Measurements from ENCODE around the gene LHX3. TPM values are rescaled to one million over a fixed set of nuclear protein-coding genes. Genes with fewer than 3 reads are reported as not detected.

LHX3 gene
- total RNA-seq = not detected in 2 replicates

DNA sequence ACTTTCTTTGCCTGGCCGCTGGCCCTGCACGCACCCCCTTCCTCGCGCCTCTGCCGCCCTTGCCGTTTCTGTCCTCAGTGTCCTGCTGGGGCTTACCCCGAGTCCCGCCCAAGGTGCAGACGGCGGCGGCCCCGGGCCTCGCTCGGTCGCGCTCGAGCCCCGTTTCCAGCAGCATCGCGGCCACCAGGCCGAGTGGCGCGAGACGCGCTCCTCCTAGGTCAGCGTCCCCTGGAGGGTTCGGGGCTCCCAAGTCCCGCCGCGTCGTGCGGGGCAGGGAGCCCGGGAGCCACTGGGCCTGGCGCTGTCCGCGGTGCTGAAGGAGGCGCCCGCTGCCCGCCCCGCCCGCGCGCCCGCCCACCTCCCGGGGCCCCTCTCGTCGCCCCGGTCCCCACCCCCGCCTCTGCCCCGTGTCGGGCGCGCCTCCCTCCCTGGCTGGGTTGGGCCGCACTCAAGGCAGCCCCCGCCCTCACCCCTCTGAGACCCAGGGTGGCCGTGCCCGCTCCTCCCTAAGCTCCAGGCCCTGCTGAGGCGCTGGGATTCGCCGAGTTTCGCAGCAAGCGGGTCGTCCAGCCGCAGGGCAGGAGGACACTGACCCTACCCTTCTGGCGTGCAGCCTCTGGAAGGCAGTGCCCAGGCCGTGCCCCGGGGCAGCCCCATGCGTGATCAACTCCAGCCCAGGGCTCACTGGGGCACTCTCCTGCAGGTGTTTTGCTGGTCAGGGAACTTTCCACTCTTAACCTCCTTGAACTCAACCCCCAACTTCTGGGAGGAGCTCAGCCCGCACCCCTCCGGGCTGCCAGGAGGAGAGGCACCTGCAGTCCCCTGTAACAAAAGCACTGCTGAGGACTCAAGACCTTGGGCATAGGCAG lies at the start of gene LHX3:
Gene LHX3 (minus strand): TSS at position 291 of the 869 bp plus-strand sequence. CDS start 116 bp downstream, at position 175.

GRCh38 chr9:136245219-136246150 lies 40.6 kb upstream of the LHX3 start, which contains the start of gene QSOX2:
Gene QSOX2, minus strand, starts transcription at chr9:136245812. Its CDS starts 9 bp downstream, at chr9:136245803.

Other genes with a start within 250 kb of the LHX3 start
- 36.9 and 44.5 TPM in 2 replicates for gene UBAC1, start 243.8 kb downstream of the LHX3 start, total RNA-seq
- gene NACC2, start 109.8 kb downstream of the LHX3 start, total RNA-seq = 23.6 and 25.1 TPM in 2 replicates
- gene TMEM250, start 86.3 kb downstream of the LHX3 start, total RNA-seq = 42.5 and 60.5 TPM in 2 replicates
- gene QSOX2, start 40.7 kb upstream of the LHX3 start, total RNA-seq = 15.2 and 17.0 TPM in 2 replicates
- not detected in 2 replicates for gene CCDC187, start 99.0 kb upstream of the LHX3 start, total RNA-seq
- gene GPSM1, start 122.4 kb upstream of the LHX3 start, total RNA-seq = 69.5 and 81.3 TPM in 2 replicates
- gene DNLZ, start 158.6 kb upstream of the LHX3 start, total RNA-seq = 32.6 and 49.3 TPM in 2 replicates
- gene CARD9, start 168.5 kb upstream of the LHX3 start, total RNA-seq = 6.7 and 8.1 TPM in 2 replicates
- 4.4 and 9.5 TPM in 2 replicates for gene SNAPC4, start 195.0 kb upstream of the LHX3 start, total RNA-seq
- 52.8 and 58.3 TPM in 2 replicates for gene ENTR1, start 205.5 kb upstream of the LHX3 start, total RNA-seq
- 66.8 and 68.9 TPM in 2 replicates for gene PMPCA, start 205.5 kb upstream of the LHX3 start, total RNA-seq
- 6.6 and 9.2 TPM in 2 replicates for gene INPP5E, start 234.7 kb upstream of the LHX3 start, total RNA-seq